Right lobe of liver (tissue), 4 donors: Measurements from ENCODE around the gene KMT2C.

Source experiments
- CTCF ChIP-seq, 4 donors: fragments of 200-600 bp in 3 of 4; fragments of 450-650 bp in 1 of 4; IDR thresholded peaks; one replicate each; pipeline versions ENCODE4 v1.5.1 to v1.8.0; 2016 to 2022; ENCODE audit warnings: antibody characterized with exemption in 4 of 4, mild to moderate bottlenecking in 2 of 4
- POLR2A ChIP-seq: fragments of 450-650 bp; IDR thresholded peaks from one replicate; pipeline ENCODE4 v1.6.1; 2017; ENCODE audit warnings: antibody characterized with exemption, mild to moderate bottlenecking
- donor health status: DM: no; HTN: no; CAD: no.
- donor health status: DM: no; HTN: no; CAD: no.
- donor health status: DM: no; HTN: yes; CAD: no.

DNA sequence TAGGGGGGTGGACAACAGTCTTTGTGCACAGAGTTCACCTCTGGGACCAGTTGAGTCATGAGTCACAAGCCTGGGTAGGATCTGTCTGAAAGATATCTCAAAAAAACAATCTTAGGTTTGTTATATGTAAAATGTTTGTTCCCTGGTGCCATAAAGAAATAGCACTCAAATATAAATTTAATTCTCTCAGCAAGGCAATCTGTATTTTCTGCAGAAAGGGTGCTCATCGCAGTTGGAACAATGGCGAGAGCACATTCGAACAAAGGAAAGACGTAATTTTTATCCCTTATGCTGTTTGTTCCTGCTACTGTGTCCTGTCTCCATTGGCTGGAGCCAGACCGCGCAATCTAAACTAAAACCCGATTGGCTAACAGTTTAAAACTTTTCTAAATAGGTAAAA is 346.6 kb downstream of the KMT2C start:
- TF ChIP-seq POLR2A (no peak), CTCF (IDR thresholded peaks at IDR 0.05) (no peak)
